HG02642 (cell line): ENCODE results near the gene PCSK7.

Experiments
- ATAC-seq: cut with Tn5 transposase; IDR thresholded peaks from one replicate; pipeline ENCODE4 v1.9.1; 2021; ENCODE audit warnings: mild to moderate bottlenecking; ENCODE audit not compliant: unreplicated experiment, poor library complexity

Gene PCSK7

DNA sequence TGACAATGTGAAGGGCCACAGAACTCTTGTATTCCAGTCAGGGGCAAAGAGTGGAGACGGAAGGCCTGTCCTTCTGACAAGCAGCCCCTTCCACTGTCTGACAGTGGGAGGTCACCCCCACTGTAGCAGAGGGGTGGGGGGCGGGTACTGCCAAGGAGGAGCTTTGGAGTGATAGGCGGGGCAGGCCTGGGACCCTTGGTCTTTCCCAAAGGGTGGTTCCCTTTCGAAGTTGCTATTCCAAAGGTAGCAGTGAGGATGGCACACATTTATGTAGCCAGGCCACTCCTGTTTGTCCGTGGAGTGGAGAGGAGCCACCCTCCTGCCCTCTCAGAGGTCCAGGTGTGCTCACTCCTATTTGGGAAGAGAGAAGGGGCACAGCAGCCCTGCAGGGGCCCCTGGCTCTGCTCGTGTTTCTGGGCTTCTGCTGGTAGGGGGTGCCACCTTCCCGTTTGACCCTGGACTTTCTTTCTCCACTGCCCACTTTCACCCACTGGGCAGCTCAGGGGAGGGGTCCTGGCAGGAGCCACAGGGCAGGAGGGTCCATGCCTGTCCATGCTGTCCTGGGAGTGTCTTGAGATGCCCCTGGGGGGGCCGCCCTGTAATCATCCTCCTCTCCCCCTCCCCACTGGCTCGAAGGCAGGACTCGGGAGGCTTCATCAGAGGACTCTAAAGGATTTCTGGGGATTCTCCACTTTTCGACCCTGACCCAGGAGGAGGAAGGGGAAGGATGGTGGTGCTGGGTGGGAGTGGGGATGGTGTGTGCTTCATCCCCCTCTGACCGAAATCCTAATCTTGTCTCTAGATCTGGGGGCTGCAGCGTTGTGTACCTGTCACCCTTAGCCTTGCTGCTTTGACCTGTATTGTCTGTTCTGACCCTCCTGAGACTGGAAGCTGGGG is 31.7 kb downstream of the PCSK7 start:
- ATAC-seq: no peak

DNA sequence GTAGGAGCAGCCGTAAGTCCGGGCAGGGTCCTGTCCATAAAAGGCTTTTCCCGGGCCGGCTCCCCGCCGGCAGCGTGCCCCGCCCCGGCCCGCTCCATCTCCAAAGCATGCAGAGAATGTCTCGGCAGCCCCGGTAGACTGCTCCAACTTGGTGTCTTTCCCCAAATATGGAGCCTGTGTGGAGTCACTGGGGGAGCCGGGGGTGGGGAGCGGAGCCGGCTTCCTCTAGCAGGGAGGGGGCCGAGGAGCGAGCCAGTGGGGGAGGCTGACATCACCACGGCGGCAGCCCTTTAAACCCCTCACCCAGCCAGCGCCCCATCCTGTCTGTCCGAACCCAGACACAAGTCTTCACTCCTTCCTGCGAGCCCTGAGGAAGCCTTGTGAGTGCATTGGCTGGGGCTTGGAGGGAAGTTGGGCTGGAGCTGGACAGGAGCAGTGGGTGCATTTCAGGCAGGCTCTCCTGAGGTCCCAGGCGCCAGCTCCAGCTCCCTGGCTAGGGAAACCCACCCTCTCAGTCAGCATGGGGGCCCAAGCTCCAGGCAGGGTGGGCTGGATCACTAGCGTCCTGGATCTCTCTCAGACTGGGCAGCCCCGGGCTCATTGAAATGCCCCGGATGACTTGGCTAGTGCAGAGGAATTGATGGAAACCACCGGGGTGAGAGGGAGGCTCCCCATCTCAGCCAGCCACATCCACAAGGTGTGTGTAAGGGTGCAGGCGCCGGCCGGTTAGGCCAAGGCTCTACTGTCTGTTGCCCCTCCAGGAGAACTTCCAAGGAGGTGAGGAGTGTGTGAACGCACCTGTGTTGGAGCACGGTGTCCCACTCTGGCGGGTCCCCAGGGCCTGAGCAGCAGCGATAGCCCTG is 32.6 kb downstream of the PCSK7 start, which contains the start of gene TAGLN:
Gene TAGLN (plus strand): TSS at position 318 of the 863 bp plus-strand sequence. CDS start 3,644 bp downstream, outside the sequence.
- no peak for ATAC-seq

DNA sequence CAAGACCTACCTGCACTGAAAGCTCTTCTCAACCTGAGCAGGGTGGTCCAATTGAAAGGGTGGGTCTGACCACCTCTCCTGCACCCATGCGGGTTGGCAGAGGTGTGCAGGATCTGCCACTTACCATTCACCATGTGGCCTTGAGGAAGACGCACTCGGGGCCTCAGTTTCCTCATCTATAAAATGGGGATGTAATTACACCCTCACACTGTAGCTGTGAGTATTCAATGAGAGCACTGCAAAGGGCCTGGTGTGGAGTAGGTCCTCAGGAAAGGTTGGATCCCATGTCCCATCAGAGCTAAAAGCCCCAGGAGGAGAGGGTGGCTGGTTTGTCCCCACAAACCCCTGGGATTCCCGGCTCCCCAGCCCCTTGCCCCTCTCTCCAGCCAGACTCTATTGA is 33.3 kb downstream of the PCSK7 start:
- no peak for ATAC-seq

DNA sequence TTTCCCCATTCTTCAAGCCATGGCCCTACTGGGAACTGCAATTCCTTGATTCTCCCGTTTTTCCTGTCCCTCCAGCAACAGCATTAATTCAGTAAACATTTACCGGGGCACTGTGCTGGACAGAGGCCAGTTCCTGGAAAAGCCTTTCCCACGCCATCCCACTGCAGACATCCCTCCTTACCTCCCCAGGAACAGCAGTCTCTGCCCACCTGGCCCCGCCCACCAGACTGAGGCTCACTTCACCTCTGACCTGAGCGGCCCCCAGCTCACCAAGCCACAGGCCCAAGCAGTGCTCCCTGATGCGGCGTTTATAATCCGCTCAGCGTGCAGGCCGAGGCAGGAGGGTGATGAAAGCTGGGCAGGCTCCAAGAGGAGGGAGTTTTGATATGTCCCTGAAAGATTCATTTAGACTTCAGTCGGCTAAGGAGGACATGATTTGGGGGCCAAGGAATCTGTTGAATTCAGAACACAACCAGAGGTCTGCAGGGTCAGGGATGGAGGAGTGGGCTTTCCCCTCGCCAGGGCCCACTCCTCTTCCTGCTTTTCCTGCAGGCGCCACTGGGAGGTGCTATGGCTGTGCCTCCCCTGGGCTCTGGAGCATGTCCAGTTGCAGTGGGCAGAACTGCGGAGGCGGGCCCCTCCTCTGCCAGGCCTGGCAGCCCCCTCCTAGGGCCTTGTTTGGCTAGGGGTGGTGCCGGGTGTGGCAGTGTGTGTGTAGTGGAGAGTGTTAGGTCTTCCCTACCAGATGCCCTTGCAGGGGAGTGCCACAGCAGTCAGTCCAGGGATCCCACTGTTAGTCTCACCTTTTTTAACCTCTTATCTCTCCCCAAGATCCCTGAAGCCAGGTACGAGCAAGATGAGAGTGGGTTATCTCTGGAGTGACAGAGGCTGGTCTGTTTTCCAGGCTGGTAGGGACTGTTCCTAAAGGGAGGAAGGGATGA is 34.1 kb downstream of the PCSK7 start:
- ATAC-seq: no peak

DNA sequence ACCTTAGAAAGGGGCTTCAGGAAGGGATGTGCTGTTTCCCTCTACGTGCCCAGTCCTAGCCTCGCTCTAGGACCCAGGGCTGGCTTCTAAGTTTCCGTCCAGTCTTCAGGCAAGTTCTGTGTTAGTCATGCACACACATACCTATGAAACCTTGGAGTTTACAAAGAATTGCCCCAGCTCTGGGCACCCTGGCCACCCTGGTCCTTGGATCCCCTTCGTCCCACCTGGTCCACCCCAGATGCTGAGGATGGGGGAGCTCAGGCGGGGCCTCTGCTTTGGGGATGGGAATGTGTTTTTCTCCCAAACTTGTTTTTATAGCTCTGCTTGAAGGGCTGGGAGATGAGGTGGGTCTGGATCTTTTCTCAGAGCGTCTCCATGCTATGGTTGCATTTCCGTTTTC is 34.9 kb downstream of the PCSK7 start:
- ATAC-seq: no peak

DNA sequence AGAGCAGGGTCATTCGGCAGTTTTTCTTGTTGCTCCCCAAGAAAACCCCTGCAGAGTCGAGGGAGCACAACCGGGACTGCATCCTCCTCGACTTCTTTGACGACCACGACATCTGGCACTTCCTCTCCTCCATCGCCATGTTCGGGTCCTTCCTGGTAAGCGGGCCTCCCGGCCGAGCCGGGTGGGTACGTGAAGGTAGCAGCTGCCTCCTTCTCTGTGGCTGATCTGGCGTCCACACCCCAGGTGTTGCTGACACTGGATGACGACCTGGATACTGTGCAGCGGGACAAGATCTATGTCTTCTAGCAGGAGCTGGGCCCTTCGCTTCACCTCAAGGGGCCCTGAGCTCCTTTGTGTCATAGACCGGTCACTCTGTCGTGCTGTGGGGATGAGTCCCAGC is 36.1 kb downstream of the PCSK7 start:
- ATAC-seq: no peak

DNA sequence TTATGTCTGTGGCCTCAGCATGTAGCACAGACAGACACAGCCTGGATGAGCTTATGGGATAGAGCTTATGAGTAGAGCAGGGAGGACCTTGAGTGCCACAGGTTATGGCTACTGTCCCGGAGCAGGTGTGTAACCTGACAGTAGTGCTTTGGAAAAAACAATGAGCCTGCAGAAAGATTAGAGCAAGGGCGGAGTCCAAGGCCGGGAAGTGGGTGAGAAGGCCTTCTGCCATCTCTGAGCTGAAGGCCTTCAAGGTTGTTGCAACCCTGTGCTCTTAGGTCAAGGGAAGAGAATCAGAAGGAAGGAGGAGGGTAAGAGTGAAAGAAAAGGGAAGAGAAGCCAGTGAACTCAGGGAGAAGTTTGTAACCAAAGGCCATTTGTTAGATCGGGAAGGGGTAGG is 36.6 kb downstream of the PCSK7 start:
- ATAC-seq: no peak

DNA sequence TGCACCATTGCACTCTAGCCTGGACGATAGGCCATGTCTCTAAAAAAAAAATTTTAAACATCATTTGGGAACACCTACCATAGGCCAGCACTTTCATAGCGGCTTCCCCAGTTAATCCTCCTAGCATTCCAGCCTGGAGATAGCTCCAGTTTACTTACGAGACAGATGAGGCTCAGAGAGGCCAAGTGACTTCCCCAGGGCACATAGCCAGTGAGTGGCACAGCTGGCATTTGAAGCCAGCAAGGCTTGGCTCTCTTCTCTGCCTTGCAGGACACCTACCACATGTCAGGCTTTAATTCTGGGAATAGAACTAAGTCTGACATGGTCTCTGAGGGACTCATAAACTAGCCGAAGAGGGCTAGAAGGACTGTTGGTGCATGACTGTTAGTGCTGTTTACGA is 37.6 kb downstream of the PCSK7 start:
- no peak for ATAC-seq

DNA sequence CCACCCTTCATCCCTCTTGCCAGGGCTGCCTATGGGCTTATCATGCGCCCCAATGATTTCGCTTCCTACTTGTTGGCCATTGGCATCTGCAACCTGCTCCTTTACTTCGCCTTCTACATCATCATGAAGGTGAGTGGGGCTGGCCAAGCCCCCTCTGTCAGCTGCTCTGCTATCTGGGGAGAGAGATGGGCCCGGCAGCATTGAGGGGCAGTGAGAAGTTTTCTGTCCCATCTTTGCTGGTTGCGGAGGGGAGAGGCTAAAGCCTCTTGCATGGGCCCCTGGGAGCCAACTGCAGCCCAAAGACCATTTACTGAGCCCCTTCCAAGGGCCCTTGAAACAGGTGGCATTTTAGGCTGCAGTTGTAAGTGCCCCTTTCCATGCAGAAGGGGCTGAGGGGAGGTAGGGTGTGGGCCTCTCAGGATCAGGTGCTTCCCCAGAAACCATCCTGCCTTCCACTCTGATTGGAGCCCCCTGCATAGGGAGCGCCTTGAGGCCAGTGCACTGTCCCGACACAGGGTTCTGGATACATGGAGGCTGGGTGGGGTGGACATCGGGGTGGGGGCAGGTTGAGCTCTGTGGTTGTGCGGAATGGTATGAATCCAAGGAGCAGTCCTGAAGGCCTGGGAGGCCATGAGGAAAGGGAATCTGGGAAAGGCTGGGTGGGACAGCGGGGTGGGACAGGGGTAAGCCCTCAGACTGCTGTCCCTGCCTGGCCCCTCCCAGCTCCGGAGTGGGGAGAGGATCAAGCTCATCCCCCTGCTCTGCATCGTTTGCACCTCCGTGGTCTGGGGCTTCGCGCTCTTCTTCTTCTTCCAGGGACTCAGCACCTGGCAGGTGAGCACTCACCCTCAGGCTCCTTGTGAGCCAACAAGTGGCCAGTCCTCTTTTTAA is 38.5 kb downstream of the PCSK7 start:
- ATAC-seq: no peak

DNA sequence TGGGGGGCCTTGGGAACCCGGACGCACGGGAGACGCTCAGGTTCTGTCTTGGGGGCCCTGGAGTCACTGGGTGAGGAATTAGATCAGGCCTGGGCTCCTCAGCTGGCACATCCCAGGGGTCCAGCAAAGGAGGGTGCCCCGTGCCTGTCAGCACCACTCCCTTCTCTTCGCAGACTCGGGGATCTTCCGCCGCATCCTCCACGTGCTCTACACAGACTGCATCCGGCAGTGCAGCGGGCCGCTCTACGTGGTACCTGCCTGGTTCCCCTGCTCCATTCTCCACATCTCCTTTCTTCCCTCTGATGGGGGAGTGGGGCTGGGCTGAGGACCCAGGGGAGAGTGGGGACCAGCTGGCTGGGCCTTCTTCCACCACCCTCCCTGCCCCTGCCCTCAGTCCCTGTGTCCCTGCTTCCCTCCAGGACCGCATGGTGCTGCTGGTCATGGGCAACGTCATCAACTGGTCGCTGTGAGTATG is 39.4 kb downstream of the PCSK7 start:
- no peak for ATAC-seq

DNA sequence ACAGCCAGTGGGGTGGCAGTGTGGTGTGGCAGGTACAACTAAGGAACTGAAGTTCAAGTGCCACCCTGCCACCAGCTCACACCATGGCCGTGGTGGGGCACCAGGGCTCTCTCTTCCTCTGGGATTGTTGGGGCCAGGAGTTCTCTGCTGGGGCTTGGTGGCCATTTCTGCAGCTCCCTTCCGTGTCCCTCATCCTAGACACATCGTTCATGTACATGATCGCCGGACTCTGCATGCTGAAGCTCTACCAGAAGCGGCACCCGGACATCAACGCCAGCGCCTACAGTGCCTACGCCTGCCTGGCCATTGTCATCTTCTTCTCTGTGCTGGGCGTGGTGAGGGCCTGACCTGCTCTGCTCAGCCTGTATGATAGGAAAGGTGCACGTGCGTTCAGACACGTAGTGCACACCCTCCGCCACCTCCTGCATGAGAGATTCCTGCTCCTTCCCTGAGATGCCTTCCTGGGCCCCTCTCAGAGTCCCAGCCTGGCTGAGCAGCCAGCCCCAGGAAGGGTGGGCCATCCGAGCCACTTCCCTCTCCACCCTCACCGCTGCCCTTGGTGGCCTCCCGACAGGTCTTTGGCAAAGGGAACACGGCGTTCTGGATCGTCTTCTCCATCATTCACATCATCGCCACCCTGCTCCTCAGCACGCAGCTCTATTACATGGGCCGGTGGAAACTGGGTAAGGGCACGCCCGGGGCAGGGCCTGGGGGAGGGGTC is 40.0 kb downstream of the PCSK7 start:
- no peak for ATAC-seq

DNA sequence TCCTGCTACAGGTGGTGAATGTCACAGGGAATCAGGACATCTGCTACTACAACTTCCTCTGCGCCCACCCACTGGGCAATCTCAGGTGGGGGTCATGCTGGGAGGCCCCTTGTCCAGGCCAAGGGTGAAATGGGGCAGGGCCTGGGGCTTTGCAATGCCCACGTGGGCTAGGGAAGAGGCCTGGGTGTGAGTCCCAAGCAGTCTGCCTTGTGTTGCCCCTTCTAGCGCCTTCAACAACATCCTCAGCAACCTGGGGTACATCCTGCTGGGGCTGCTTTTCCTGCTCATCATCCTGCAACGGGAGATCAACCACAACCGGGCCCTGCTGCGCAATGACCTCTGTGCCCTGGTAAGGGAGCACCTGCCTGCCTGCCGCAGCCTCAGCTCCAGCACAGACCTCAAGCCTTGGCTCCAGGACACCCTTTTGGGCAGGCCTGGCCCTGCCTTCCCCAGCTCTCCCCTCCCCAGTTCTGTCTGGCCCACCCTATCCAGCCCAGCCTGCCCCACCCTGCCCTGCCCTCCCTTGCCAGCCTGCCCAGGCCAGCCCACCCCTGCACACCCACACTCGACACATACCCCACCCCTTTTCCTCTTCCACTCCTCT is 41.8 kb downstream of the PCSK7 start:
- no peak for ATAC-seq

DNA sequence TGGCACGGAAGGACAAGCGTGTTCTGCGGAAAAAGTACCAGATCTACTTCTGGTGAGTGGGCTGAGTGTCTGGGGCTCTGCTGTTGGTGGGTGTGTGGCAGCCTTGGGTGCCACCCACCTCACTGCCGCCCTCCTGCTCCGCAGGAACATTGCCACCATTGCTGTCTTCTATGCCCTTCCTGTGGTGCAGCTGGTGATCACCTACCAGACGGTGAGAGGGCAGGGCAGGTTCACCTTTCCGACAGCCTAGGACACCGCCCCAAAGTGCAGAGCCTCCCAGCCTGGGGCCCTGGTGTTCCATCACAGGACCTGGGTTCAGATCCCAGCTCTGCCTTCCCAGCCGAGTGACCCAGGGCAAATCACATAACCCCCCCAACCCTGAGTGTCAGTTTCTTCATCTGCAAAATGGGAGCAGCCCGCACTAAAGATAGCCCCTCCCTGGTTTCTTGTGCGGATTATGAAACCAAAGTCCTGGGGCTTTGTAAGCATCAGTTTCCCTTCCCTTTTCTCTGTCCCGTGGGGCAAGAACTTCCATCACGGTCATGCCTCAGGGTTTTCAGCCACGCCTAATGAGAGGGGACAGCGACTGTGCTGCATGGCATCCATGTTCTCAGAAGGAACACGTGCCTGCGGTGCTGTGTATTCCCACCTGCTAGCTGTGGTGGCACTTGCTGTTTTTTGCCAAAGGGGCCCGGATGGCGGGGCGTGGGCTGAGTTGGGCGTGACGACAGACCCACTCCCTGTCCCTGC is 42.5 kb downstream of the PCSK7 start:
- peak; percentile 54 for ATAC-seq

DNA sequence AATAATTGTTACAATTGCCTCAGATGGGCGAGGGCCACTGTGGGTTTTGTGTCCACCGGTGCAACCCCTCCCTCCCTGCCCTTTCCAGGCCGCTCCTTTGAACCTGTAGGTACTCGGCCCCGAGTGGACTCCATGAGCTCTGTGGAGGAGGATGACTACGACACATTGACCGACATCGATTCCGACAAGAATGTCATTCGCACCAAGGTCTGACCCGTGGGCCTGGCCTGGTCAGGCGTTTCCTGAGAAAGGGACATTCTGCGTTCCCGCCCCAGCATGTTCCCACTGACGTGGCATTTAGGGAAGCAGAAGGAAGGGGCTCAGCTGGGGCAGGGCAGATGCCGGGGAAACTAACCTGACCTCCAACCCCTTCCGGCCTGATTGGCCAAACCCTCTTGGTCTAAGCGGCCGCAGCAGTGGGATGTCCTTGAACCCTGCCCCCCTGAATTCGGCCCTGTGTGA is 43.2 kb downstream of the PCSK7 start:
- no peak for ATAC-seq

DNA sequence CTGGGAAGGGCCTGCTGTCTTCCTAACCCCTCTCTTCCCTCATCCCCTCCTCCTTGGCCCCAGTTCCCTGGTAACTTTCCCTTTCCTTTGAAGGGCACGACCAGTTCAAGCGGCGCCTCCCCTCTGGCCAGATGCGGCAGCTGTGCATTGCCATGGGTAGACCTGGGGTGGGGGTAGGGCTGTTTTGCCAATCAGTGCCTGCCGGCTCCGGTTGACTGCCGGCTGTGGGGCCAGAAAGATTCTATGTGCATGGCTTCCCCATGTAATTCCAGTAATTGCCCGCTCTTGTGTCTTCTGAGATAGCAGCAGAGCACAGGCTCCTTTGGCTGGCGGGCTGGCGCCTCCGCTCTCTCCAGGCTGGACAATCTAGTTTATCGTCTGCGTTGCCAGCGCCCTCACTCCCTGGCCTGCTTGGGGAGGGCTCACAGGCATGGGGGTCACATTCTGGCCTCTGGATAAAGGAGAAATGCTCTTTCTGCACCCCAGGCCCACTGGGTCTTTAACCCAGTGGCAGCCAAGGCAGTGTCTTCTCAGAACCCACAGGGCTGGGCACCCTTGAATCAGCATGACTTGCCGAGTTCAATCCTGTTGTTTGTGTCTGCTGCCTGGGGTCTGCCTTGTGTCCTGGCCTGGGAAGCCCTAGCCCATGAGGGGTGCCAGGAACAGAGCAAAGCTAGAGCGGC is 43.9 kb downstream of the PCSK7 start:
- ATAC-seq: no peak

DNA sequence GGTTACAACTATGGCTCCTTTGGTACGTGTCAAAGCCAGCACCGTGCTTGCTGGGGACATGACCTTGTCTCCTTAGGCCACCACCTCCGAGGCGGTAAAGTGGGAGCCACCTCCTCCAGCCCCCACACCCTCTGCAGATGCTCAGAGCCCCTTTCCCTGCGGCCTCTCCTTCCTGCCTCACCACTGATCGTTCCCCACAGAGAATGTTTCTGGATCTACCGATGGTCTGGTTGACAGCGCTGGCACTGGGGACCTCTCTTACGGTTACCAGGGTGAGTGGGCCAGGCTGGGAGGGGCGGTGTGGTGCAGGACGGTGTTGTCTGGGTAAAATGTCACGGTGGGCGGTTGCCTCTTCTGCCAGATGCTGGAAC is 44.5 kb downstream of the PCSK7 start:
- ATAC-seq: no peak

DNA sequence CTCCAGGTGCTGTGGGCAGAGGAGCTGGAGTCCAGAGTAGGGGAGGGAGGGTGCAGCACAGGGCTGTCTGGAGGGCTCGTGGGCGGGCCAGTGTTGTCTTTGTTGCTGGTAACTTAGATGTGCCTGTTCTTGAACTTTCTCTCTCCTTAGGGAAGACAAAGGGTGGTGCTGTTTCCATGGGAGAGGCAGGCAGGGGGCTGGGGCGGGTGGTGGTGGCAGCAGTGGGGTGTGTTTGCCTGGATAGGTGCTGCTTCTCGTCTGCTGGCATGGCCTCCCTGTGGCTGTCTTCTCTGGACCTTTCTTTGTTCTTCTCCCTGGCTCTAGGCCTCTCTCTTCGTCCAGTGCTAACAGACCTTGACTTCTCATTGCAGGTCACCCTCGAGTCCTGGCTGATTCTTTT is 44.9 kb downstream of the PCSK7 start:
- ATAC-seq: no peak
